SK-N-SH (cell line): ENCODE results near the gene ALDOA.

Experiments
- EP300 ChIP-seq, 2 experiments: IDR thresholded peaks; 2 replicates each; pipeline versions ENCODE4 v1.4.0 to v1.6.1; 2012; ENCODE audit warnings: borderline replicate concordance in 1 of 2, low read depth in 1 of 2, low read length in 1 of 2
- FOSL2 ChIP-seq: IDR thresholded peaks from 2 replicates; pipeline ENCODE4 v1.4.0; 2012; ENCODE audit warnings: low read depth, mild to moderate bottlenecking, moderate library complexity, borderline replicate concordance
- FOXM1 ChIP-seq: IDR thresholded peaks from 2 replicates; pipeline ENCODE4 v1.4.0; 2012; ENCODE audit warnings: low read depth, mild to moderate bottlenecking
- GABPA ChIP-seq: IDR thresholded peaks from 2 replicates; pipeline ENCODE4 v1.4.0; 2012; ENCODE audit warnings: low read depth, mild to moderate bottlenecking
- JUND ChIP-seq: IDR thresholded peaks from 2 replicates; pipeline ENCODE4 v1.4.0; 2012
- NRF1 ChIP-seq: IDR thresholded peaks from 2 replicates; pipeline ENCODE4 v1.6.1; 2012; ENCODE audit warnings: low read depth, mild to moderate bottlenecking, low read length
- RAD21 ChIP-seq: IDR thresholded peaks from 2 replicates; pipeline ENCODE4 v1.6.1; 2012; ENCODE audit warnings: mild to moderate bottlenecking, low read length
- RCOR1 ChIP-seq: fragments of 150-350 bp; IDR thresholded peaks from 2 replicates; pipeline ENCODE4 v1.6.1; 2017; ENCODE audit warnings: antibody characterized with exemption, low read length
- RFX5 ChIP-seq: IDR thresholded peaks from 2 replicates; pipeline ENCODE4 v1.6.1; 2012; ENCODE audit warnings: mild to moderate bottlenecking, improper control_type of control experiment, low read length
- TCF12 ChIP-seq: IDR thresholded peaks from 2 replicates; pipeline ENCODE4 v1.4.0; 2012
- YY1 ChIP-seq: IDR thresholded peaks from 2 replicates; pipeline ENCODE4 v1.4.0; 2012; ENCODE audit warnings: low read depth, mild to moderate bottlenecking
- TF ChIP-seq, protein P1 (sequence below): fragments of 200-600 bp; sonication (generic); IDR thresholded peaks from 2 replicates; pipeline ENCODE4 v1.6.1; 2017; ENCODE audit warnings: antibody characterized with exemption, mild to moderate bottlenecking, moderate library complexity

DNA sequence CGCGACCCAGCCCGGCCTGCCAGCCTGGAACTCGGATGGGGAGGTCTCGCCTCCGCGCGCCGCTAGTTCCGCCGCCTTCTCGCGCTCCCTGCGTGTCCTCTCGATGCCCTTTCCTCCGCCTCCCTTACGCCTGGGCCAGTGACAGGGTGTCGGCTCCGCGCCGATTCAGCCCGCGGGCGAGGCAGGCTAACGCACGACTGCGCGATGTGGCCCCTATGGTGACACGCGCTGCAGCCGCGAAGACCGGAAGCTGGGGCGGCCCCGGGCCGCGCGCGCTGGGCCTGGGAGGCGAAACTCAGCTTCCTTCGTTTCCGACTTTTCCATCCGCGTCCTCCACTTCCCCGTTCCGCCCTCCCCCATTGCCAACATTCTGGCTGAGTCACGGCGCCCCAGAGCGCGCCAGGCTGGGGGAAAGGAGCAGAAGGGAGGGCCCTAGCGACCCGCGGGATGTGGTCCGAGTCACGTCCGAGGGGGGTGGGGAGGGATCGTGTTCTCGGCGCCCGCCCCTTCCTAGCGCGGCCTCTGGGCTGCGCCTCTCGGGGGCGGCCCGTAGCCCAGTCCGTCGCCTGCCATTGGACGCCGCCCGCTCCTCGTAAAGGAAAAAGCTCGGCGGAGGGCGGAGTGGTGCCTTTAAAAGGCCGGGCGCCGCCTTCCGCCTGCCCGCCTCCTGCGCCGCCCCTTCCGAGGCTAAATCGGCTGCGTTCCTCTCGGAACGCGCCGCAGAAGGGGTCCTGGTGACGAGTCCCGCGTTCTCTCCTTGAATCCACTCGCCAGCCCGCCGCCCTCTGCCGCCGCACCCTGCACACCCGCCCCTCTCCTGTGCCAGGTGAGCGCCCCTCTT, at the start of gene ALDOA:
- peak; percentile 57 for TF ChIP-seq TCF12
- TF ChIP-seq EP300 (IDR thresholded peaks at IDR 0.05; ENCODE audit: borderline replicate concordance in 1 of 2, low read depth in 1 of 2, low read length in 1 of 2), result peak; percentile 28 to 62; a peak in 2 of 4 replicates
- TF ChIP-seq RCOR1, result no peak
- TF ChIP-seq GABPA, result peak; percentile 61
- TF ChIP-seq YY1, result peak; percentile 45; the same call in 1 of the 2 replicates
- TF ChIP-seq, protein P1, sequence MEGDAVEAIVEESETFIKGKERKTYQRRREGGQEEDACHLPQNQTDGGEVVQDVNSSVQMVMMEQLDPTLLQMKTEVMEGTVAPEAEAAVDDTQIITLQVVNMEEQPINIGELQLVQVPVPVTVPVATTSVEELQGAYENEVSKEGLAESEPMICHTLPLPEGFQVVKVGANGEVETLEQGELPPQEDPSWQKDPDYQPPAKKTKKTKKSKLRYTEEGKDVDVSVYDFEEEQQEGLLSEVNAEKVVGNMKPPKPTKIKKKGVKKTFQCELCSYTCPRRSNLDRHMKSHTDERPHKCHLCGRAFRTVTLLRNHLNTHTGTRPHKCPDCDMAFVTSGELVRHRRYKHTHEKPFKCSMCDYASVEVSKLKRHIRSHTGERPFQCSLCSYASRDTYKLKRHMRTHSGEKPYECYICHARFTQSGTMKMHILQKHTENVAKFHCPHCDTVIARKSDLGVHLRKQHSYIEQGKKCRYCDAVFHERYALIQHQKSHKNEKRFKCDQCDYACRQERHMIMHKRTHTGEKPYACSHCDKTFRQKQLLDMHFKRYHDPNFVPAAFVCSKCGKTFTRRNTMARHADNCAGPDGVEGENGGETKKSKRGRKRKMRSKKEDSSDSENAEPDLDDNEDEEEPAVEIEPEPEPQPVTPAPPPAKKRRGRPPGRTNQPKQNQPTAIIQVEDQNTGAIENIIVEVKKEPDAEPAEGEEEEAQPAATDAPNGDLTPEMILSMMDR, result no peak
- peak; percentile 92 for TF ChIP-seq NRF1
- TF ChIP-seq FOXM1, result no peak
- TF ChIP-seq FOSL2, result peak; percentile 87
- peak; percentile 81 for TF ChIP-seq JUND
- no peak for TF ChIP-seq RAD21
- no peak for TF ChIP-seq RFX5
